ENCODE results near the gene IFIH1. TPM values are rescaled to one million over a fixed set of nuclear protein-coding genes. Genes with fewer than 3 reads are reported as not detected.

IFIH1 gene
- total RNA-seq, 1 donor from 2014 or later = 10.4 TPM

- Mint-ChIP-seq H3K4me1 (ENCODE audit: unreplicated experiment) (no peaks in the 10 kb centered on the region), H3K27ac (peak overlapping the region; percentile 22), H3K36me3 (peaks cover 3% of the 10 kb centered on the region), H3K9me3 (no peaks in the 10 kb centered on the region), H3K27me3 (no peaks in the 10 kb centered on the region), H3K4me3 (no peak overlapping the region)
- no peak for DNase-seq (ENCODE audit: extremely low spot score, unreplicated experiment)
- TF ChIP-seq CTCF (conservative IDR thresholded peaks at IDR 0.05) = no peak
Measured at GRCh38 chr2:162308747-162309503, 9.6 kb downstream of the IFIH1 start.

GRCh38 chr2:162305901-162306300, 12.6 kb downstream of the IFIH1 start:
- H3K27ac Mint-ChIP-seq = no peak overlapping the region

GRCh38 chr2:162301877-162302276, 16.6 kb downstream of the IFIH1 start:
- Mint-ChIP-seq H3K36me3 (no peaks in the 10 kb centered on the region), H3K27ac (no peak overlapping the region), H3K4me1 (ENCODE audit: unreplicated experiment) (no peaks in the 10 kb centered on the region), H3K9me3 (no peaks in the 10 kb centered on the region), H3K4me3 (no peak overlapping the region), H3K27me3 (no peaks in the 10 kb centered on the region)
- no peak for DNase-seq (ENCODE audit: extremely low spot score, unreplicated experiment)
- no peak for TF ChIP-seq CTCF (conservative IDR thresholded peaks at IDR 0.05)

More at GRCh38 chr2:162305901-162306300, 12.6 kb downstream of the IFIH1 start:
- Mint-ChIP-seq H3K36me3 (peaks cover 3% of the 10 kb centered on the region), H3K4me3 (no peak overlapping the region), H3K27me3 (no peaks in the 10 kb centered on the region), H3K4me1 (ENCODE audit: unreplicated experiment) (no peaks in the 10 kb centered on the region), H3K9me3 (no peaks in the 10 kb centered on the region)
- TF ChIP-seq CTCF (conservative IDR thresholded peaks at IDR 0.05) = no peak
- no peak for DNase-seq (ENCODE audit: extremely low spot score, unreplicated experiment)

DNA sequence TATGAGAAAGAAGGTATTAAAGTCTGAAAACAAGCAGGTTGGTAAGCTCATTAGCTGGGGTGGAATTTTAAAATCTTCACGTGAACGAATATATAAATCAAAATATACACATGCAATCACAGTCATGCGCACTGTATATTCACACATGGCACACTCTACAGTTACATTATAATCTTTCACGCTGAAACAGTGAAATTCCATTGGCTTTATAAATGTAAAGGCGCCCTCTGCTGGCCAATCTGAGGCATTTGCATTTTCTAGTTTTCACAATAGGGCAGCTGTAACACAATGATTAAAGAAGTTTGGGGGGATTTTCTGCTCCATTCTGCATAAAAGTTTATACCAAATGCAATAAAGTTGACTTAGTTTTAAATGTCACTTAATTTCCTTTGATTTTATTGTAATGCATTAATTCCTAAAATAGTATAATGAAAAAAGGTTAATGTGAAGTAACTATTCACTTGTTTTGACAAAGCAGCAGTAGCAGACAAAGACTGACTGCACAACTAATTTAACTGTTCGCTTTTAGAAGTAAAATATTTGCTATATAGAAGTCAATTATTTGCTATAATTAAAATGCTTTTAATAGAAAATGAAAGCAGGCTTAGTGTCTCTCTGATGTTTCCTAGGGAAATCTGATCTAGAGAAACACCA, 17.2 kb downstream of the IFIH1 start:
- Mint-ChIP-seq H3K36me3 (no peaks in the 10 kb centered on the region), H3K27me3 (no peaks in the 10 kb centered on the region), H3K4me3 (no peak overlapping the region), H3K9me3 (no peaks in the 10 kb centered on the region), H3K4me1 (ENCODE audit: unreplicated experiment) (no peaks in the 10 kb centered on the region), H3K27ac (no peak overlapping the region)
- no peak for DNase-seq (ENCODE audit: extremely low spot score, unreplicated experiment)
- TF ChIP-seq CTCF (conservative IDR thresholded peaks at IDR 0.05) = peak; percentile 94

- no peak for DNase-seq (ENCODE audit: extremely low spot score, unreplicated experiment)
- Mint-ChIP-seq H3K36me3 (no peaks in the 10 kb centered on the region), H3K4me1 (ENCODE audit: unreplicated experiment) (no peaks in the 10 kb centered on the region), H3K27me3 (no peaks in the 10 kb centered on the region), H3K27ac (no peak overlapping the region), H3K9me3 (no peaks in the 10 kb centered on the region), H3K4me3 (no peak overlapping the region)
- no peak for TF ChIP-seq CTCF (conservative IDR thresholded peaks at IDR 0.05)
Measured at GRCh38 chr2:162300266-162300665, 18.2 kb downstream of the IFIH1 start.

Measured in type B pancreatic cell (in vitro differentiated cells).